ENCODE measurements around the gene NCL. TPM values are rescaled to one million over a fixed set of nuclear protein-coding genes. Genes with fewer than 3 reads are reported as not detected.

The NCL gene
- total and polyA plus RNA-seq, 4 donors = 83.1 to 139 (median 107) TPM

DNA sequence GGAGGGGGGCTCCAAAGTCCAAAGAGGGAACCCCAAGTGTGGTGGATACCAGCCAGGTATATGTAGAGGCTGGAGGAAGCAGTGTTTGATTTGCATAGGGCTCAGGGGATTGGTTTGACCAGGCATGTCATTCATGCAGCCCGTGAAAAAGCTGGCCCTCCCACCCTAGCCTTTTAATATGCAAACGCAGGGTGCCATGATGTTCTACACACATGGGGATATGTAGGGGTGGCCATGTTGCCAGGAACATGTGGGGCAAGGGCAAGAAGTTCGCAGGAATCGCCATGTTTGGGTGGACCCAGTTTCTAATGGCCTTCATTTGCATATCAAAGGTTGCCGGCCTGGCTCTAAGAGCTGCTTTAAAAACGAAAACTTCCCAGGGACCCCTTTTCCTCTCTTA, 35.1 kb downstream of the NCL start:
- DNase-seq (ENCODE audit: low spot score) = no peak
- no peak overlapping the region for H3K4me3 ChIP-seq (ENCODE audit: low read depth in 1 of 3, low read length in 3 of 3)
- no peaks in the 10 kb centered on the region for H3K27me3 ChIP-seq (ENCODE audit: control insufficient read depth in 4 of 4, insufficient read depth in 4 of 4, low read length in 3 of 4)
- no peak for TF ChIP-seq EGR1 (IDR thresholded peaks at IDR 0.05; ENCODE audit: low read depth in 2 of 2)
- no peak for TF ChIP-seq TAF1 (conservative IDR thresholded peaks at IDR 0.05)
- TF ChIP-seq SP1 (IDR thresholded peaks at IDR 0.05) = no peak
- TF ChIP-seq, protein P1, sequence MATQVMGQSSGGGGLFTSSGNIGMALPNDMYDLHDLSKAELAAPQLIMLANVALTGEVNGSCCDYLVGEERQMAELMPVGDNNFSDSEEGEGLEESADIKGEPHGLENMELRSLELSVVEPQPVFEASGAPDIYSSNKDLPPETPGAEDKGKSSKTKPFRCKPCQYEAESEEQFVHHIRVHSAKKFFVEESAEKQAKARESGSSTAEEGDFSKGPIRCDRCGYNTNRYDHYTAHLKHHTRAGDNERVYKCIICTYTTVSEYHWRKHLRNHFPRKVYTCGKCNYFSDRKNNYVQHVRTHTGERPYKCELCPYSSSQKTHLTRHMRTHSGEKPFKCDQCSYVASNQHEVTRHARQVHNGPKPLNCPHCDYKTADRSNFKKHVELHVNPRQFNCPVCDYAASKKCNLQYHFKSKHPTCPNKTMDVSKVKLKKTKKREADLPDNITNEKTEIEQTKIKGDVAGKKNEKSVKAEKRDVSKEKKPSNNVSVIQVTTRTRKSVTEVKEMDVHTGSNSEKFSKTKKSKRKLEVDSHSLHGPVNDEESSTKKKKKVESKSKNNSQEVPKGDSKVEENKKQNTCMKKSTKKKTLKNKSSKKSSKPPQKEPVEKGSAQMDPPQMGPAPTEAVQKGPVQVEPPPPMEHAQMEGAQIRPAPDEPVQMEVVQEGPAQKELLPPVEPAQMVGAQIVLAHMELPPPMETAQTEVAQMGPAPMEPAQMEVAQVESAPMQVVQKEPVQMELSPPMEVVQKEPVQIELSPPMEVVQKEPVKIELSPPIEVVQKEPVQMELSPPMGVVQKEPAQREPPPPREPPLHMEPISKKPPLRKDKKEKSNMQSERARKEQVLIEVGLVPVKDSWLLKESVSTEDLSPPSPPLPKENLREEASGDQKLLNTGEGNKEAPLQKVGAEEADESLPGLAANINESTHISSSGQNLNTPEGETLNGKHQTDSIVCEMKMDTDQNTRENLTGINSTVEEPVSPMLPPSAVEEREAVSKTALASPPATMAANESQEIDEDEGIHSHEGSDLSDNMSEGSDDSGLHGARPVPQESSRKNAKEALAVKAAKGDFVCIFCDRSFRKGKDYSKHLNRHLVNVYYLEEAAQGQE (IDR thresholded peaks at IDR 0.05) = no peak
- TF ChIP-seq RAD21 (IDR thresholded peaks at IDR 0.05) = no peak
- TF ChIP-seq RXRA (IDR thresholded peaks at IDR 0.05) = no peak
- TF ChIP-seq NR2F2 (IDR thresholded peaks at IDR 0.05) = no peak
- no peak for TF ChIP-seq YY1 (IDR thresholded peaks at IDR 0.05)
- TF ChIP-seq, protein P2, sequence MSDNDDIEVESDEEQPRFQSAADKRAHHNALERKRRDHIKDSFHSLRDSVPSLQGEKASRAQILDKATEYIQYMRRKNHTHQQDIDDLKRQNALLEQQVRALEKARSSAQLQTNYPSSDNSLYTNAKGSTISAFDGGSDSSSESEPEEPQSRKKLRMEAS (IDR thresholded peaks at IDR 0.05) = no peak
- 78% methylated on average over 6 of the region's 6 CpGs for WGBS
- H3K27ac ChIP-seq (ENCODE audit: low read depth in 1 of 2, low read length in 2 of 2) = no peak overlapping the region
- H3K9ac ChIP-seq (ENCODE audit: low read depth in 1 of 2, low read length in 2 of 2) = no peak overlapping the region
- H3K36me3 ChIP-seq (ENCODE audit: control insufficient read depth in 4 of 4, insufficient read depth in 3 of 4, low read depth in 1 of 4, low read length in 3 of 4) = no peaks in the 10 kb centered on the region
- H3K4me1 ChIP-seq (ENCODE audit: control insufficient read depth in 4 of 4, insufficient read depth in 4 of 4, low read length in 3 of 4) = no peaks in the 10 kb centered on the region
- peaks cover 0 to 3% (median 1%) of the 10 kb centered on the region in 4 donors for H3K9me3 ChIP-seq (ENCODE audit: control insufficient read depth in 4 of 4, low read length in 3 of 4)

DNA sequence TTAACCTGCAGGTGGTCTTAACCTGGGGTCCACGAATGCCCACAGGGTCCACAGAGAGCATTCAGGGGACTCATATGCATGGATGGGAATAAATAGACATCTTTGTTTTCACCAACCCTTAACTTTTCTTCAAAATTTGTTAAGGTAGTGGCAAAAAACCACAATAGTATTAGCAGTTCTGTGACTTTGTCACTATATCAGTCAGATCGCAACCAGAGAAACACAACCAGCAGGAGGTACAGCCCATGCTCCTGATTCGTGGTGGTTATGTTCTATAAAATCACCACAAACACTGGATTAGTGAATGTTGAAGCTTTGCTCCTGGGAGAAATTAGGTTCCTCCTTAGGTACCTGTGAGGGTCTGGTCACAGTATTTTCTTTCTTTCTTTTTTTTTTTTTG, 37.2 kb downstream of the NCL start:
- no peaks in the 10 kb centered on the region for H3K4me1 ChIP-seq (ENCODE audit: control insufficient read depth in 4 of 4, insufficient read depth in 4 of 4, low read length in 3 of 4)
- no peak overlapping the region for H3K4me3 ChIP-seq (ENCODE audit: low read depth in 1 of 3, low read length in 3 of 3)
- DNase-seq (ENCODE audit: low spot score) = no peak
- TF ChIP-seq FOXA2 (IDR thresholded peaks at IDR 0.05) (no peak), GABPA (IDR thresholded peaks at IDR 0.05 in 1 of 2, conservative IDR thresholded peaks at IDR 0.05 in 1 of 2) (no peak), FOXA1 (IDR thresholded peaks at IDR 0.05) (no peak), SP1 (IDR thresholded peaks at IDR 0.05) (no peak), HNF4G (IDR thresholded peaks at IDR 0.05) (no peak), RAD21 (IDR thresholded peaks at IDR 0.05) (no peak), TAF1 (conservative IDR thresholded peaks at IDR 0.05) (no peak), RXRA (IDR thresholded peaks at IDR 0.05) (no peak), EGR1 (IDR thresholded peaks at IDR 0.05; ENCODE audit: low read depth in 2 of 2) (no peak), JUND (IDR thresholded peaks at IDR 0.05) (no peak), HNF4A (conservative IDR thresholded peaks at IDR 0.05) (no peak), NR2F2 (IDR thresholded peaks at IDR 0.05) (no peak), YY1 (IDR thresholded peaks at IDR 0.05) (no peak)
- TF ChIP-seq, protein P3, sequence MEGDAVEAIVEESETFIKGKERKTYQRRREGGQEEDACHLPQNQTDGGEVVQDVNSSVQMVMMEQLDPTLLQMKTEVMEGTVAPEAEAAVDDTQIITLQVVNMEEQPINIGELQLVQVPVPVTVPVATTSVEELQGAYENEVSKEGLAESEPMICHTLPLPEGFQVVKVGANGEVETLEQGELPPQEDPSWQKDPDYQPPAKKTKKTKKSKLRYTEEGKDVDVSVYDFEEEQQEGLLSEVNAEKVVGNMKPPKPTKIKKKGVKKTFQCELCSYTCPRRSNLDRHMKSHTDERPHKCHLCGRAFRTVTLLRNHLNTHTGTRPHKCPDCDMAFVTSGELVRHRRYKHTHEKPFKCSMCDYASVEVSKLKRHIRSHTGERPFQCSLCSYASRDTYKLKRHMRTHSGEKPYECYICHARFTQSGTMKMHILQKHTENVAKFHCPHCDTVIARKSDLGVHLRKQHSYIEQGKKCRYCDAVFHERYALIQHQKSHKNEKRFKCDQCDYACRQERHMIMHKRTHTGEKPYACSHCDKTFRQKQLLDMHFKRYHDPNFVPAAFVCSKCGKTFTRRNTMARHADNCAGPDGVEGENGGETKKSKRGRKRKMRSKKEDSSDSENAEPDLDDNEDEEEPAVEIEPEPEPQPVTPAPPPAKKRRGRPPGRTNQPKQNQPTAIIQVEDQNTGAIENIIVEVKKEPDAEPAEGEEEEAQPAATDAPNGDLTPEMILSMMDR (IDR thresholded peaks at IDR 0.05; ENCODE audit: low read depth, low read length, missing input control) = no peak
- TF ChIP-seq, protein P2 (IDR thresholded peaks at IDR 0.05) = no peak
- TF ChIP-seq, protein P1 (IDR thresholded peaks at IDR 0.05) = no peak
- TF ChIP-seq, protein P4, sequence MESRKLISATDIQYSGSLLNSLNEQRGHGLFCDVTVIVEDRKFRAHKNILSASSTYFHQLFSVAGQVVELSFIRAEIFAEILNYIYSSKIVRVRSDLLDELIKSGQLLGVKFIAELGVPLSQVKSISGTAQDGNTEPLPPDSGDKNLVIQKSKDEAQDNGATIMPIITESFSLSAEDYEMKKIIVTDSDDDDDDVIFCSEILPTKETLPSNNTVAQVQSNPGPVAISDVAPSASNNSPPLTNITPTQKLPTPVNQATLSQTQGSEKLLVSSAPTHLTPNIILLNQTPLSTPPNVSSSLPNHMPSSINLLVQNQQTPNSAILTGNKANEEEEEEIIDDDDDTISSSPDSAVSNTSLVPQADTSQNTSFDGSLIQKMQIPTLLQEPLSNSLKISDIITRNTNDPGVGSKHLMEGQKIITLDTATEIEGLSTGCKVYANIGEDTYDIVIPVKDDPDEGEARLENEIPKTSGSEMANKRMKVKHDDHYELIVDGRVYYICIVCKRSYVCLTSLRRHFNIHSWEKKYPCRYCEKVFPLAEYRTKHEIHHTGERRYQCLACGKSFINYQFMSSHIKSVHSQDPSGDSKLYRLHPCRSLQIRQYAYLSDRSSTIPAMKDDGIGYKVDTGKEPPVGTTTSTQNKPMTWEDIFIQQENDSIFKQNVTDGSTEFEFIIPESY (IDR thresholded peaks at IDR 0.05) = no peak
- no peaks in the 10 kb centered on the region for H3K27me3 ChIP-seq (ENCODE audit: control insufficient read depth in 4 of 4, insufficient read depth in 4 of 4, low read length in 3 of 4)
- 86% methylated on average over 3 of the region's 3 CpGs for WGBS
- H3K27ac ChIP-seq (ENCODE audit: low read depth in 1 of 2, low read length in 2 of 2) = no peak overlapping the region
- H3K9ac ChIP-seq (ENCODE audit: low read depth in 1 of 2, low read length in 2 of 2) = no peak overlapping the region
- H3K9me3 ChIP-seq (ENCODE audit: control insufficient read depth in 4 of 4, low read length in 3 of 4) = peaks cover 0 to 3% (median 1%) of the 10 kb centered on the region in 4 donors
- H3K36me3 ChIP-seq (ENCODE audit: control insufficient read depth in 4 of 4, insufficient read depth in 3 of 4, low read depth in 1 of 4, low read length in 3 of 4) = no peaks in the 10 kb centered on the region

Data from liver (tissue), 9 donors.